Measurements from ENCODE around the gene ZNF276. TPM values are rescaled to one million over a fixed set of nuclear protein-coding genes. Genes with fewer than 3 reads are reported as not detected.
"Not testable (repeated sequence)": the region's sequence is repeated elsewhere in the genome, so short reads cannot be mapped to it uniquely, and the experiment has no call there.

The ZNF276 gene
- total and polyA plus RNA-seq, 9 donors = 7.1 to 39.9 (median 25.5) TPM

- H3K9me3 ChIP-seq = no peaks in the 10 kb centered on the region
- no peaks in the 10 kb centered on the region for H3K4me1 ChIP-seq (ENCODE audit: insufficient read depth)
- intact Hi-C loops (cut with DNase I) = no loop called here
- no peak overlapping the region for H3K4me3 ChIP-seq
- TF ChIP-seq, protein P1, sequence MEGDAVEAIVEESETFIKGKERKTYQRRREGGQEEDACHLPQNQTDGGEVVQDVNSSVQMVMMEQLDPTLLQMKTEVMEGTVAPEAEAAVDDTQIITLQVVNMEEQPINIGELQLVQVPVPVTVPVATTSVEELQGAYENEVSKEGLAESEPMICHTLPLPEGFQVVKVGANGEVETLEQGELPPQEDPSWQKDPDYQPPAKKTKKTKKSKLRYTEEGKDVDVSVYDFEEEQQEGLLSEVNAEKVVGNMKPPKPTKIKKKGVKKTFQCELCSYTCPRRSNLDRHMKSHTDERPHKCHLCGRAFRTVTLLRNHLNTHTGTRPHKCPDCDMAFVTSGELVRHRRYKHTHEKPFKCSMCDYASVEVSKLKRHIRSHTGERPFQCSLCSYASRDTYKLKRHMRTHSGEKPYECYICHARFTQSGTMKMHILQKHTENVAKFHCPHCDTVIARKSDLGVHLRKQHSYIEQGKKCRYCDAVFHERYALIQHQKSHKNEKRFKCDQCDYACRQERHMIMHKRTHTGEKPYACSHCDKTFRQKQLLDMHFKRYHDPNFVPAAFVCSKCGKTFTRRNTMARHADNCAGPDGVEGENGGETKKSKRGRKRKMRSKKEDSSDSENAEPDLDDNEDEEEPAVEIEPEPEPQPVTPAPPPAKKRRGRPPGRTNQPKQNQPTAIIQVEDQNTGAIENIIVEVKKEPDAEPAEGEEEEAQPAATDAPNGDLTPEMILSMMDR (IDR thresholded peaks at IDR 0.05) = no peak
- TF ChIP-seq POLR2A (IDR thresholded peaks at IDR 0.05) = no peak
- no peak for TF ChIP-seq EP300 (IDR thresholded peaks at IDR 0.05)
- no peak overlapping the region for H3K27ac ChIP-seq
- H3K27me3 ChIP-seq = no peaks in the 10 kb centered on the region
- no peaks in the 10 kb centered on the region for H3K36me3 ChIP-seq
- no peak for DNase-seq
- 96 to 97% (median 97%) methylated on average over 16 of the region's 16 CpGs for whole genome bisulfite sequencing, 3 donors
Observed at GRCh38 chr16:89770367-89770766, 49.0 kb downstream of the ZNF276 start.

DNA sequence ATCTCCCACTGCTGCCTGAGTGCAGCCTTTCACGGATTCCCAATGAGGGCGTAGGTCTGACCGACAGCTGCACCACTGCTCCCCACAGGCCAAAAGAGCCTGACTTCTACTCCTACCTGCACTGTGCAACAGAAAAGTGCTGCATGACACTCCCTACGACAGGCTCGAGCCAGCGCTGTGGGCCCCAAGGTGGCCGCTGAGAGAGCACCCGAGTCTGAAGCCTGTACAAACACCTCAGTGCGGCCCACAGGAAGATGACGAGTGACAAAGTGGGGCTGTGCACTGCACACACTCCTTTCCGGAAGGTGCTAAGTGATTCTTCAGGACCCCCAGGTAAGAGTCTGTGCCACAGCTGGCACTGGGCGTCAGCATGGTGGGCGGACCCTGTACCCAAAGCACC is 53.9 kb downstream of the ZNF276 start:
- H3K27me3 ChIP-seq = no peaks in the 10 kb centered on the region

DNA sequence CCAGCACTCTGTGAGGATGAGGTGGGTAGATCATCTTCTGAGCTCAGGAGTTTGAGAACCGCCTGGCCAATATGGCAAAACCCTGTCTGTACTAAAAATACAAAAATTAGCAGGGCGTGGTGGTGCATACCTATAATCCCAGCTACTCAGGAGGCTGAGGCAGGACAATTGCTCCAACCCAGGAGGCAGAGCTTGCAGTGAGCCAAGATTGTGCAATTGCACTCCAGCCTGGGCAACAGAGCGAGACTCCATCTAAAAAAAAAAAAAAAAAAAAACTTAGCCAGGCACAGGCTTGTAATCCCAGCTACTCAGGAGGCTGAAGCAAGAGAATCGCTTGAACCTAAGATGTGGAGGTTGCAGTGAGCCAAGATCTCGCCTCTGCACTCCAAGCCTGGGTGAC is 56.9 kb downstream of the ZNF276 start:
- H3K27ac ChIP-seq; H3K9me3 ChIP-seq; DNase-seq; H3K4me1 ChIP-seq (ENCODE audit: insufficient read depth); H3K4me3 ChIP-seq; H3K36me3 ChIP-seq; H3K27me3 ChIP-seq; intact Hi-C loops (cut with DNase I): not testable (repeated sequence)
- 94 to 96% (median 95%) methylated on average over 5 of the region's 5 CpGs for WGBS, 3 donors

More for the DNA sequence above, 53.9 kb downstream of the ZNF276 start:
- no peak for DNase-seq
- Histone ChIP-seq H3K9me3 (no peaks in the 10 kb centered on the region), H3K4me1 (ENCODE audit: insufficient read depth) (no peaks in the 10 kb centered on the region), H3K36me3 (no peaks in the 10 kb centered on the region), H3K27ac (no peak overlapping the region), H3K4me3 (no peak overlapping the region)
- intact Hi-C loops (cut with DNase I) = no loop called here
- TF ChIP-seq POLR2A (IDR thresholded peaks at IDR 0.05) (no peak), EP300 (IDR thresholded peaks at IDR 0.05) (no peak)
- TF ChIP-seq, protein P1 (IDR thresholded peaks at IDR 0.05) = no peak
- 94 to 95% (median 94%) methylated on average over 13 of the region's 13 CpGs for WGBS, 3 donors

- TF ChIP-seq POLR2A (IDR thresholded peaks at IDR 0.05) (no peak), EP300 (IDR thresholded peaks at IDR 0.05) (no peak)
- TF ChIP-seq, protein P1 (IDR thresholded peaks at IDR 0.05) = no peak
- no peak for DNase-seq
- H3K36me3 ChIP-seq = no peaks in the 10 kb centered on the region
- 88 to 90% (median 90%) methylated on average over 13 of the region's 13 CpGs for WGBS, 3 donors
- intact Hi-C loops (cut with DNase I) = no loop called here
- H3K4me1 ChIP-seq (ENCODE audit: insufficient read depth) = no peaks in the 10 kb centered on the region
- H3K9me3 ChIP-seq = no peaks in the 10 kb centered on the region
- no peak overlapping the region for H3K27ac ChIP-seq
- H3K27me3 ChIP-seq = no peaks in the 10 kb centered on the region
- no peak overlapping the region for H3K4me3 ChIP-seq
Observed at GRCh38 chr16:89779231-89779908, 58.0 kb downstream of the ZNF276 start.

GRCh38 chr16:89779909-89780305 is 58.6 kb downstream of the ZNF276 start:
- intact Hi-C loops (cut with DNase I) = no loop called here
- 92 to 97% (median 95%) methylated on average over 6 of the region's 6 CpGs for WGBS, 3 donors
- no peaks in the 10 kb centered on the region for H3K27me3 ChIP-seq
- no peak overlapping the region for H3K27ac ChIP-seq
- H3K36me3 ChIP-seq = no peaks in the 10 kb centered on the region
- H3K4me3 ChIP-seq = no peak overlapping the region
- H3K4me1 ChIP-seq (ENCODE audit: insufficient read depth) = no peaks in the 10 kb centered on the region
- H3K9me3 ChIP-seq = no peaks in the 10 kb centered on the region
- DNase-seq = no peak
- TF ChIP-seq EP300 (IDR thresholded peaks at IDR 0.05) (no peak), POLR2A (IDR thresholded peaks at IDR 0.05) (no peak)
- TF ChIP-seq, protein P1 (IDR thresholded peaks at IDR 0.05) = no peak

Measured in ovary (tissue), 9 donors.